ENCODE results near the gene DHRS13.

DNA sequence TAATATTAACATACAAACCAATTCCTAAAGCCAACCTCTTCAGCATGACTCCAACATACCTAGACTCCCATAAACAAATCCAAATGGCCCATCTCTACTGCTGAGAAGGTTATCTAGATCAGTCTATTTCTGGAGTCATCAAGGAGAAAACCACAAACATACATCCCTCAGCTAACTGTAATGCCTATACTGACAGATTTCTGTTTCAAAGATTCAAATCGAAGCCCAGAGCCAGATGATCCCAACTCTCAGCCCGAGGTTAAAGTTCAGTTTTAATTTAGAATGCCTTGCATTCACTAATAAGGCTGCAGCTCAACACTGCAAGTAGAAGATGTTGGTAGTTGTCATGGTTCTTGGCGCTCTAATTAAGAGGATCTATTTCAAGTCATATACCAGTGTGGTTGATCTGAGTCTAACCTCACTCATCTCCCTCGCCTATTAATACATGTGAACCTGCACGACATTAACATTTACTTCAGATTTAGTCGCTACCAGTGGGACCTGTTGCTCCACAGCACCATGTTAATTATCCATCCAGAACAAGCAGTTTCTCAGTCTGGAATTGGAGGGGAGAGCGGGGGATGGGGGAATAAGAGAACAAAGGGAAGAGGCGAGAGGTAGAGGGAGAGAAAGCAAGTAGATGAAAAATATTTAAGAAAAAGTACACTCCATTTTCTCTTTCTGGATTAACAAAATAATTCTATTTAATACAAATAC lies 33.0 kb upstream of the DHRS13 start:
- TF ChIP-seq, protein P1, sequence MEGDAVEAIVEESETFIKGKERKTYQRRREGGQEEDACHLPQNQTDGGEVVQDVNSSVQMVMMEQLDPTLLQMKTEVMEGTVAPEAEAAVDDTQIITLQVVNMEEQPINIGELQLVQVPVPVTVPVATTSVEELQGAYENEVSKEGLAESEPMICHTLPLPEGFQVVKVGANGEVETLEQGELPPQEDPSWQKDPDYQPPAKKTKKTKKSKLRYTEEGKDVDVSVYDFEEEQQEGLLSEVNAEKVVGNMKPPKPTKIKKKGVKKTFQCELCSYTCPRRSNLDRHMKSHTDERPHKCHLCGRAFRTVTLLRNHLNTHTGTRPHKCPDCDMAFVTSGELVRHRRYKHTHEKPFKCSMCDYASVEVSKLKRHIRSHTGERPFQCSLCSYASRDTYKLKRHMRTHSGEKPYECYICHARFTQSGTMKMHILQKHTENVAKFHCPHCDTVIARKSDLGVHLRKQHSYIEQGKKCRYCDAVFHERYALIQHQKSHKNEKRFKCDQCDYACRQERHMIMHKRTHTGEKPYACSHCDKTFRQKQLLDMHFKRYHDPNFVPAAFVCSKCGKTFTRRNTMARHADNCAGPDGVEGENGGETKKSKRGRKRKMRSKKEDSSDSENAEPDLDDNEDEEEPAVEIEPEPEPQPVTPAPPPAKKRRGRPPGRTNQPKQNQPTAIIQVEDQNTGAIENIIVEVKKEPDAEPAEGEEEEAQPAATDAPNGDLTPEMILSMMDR (conservative IDR thresholded peaks at IDR 0.05; ENCODE audit: low read length) = no peak
- TF ChIP-seq EZH2phosphoT487 (IDR thresholded peaks at IDR 0.05; ENCODE audit: borderline replicate concordance, low read depth, low read length) = no peak
